GM12878 (cell line): ENCODE data around the gene FGFR2.

Source experiments
- BHLHE40 ChIP-seq, 2 experiments: fragments of 450-650 bp in 1 of 2; IDR thresholded peaks; 2 replicates each; pipeline ENCODE4 v1.6.1; 2011 to 2017; ENCODE audit warnings: low read depth in 2 of 2, borderline replicate concordance in 1 of 2, improper control_type of control experiment in 1 of 2, low read length in 1 of 2, mild to moderate bottlenecking in 1 of 2
- CHD1 ChIP-seq: IDR thresholded peaks from 2 replicates; pipeline ENCODE4 v1.6.1; 2012; ENCODE audit warnings: low read depth, low read length, improper control_type of control experiment
- CTCF ChIP-seq, 3 experiments: IDR thresholded peaks in 2 of 3; conservative IDR thresholded peaks in 1 of 3; 2 replicates each; pipeline ENCODE4 v1.5.1; 2011; ENCODE audit warnings: low read depth in 3 of 3, low read length in 3 of 3, mild to moderate bottlenecking in 3 of 3, control low read depth in 2 of 3, moderate library complexity in 2 of 3, inconsistent platforms in 1 of 3, mixed read lengths in 1 of 3; ENCODE audit not compliant: control insufficient read depth in 2 of 3, insufficient read depth in 1 of 3; ENCODE audit errors: extremely low read depth in 1 of 3
- E4F1 ChIP-seq: fragments of 450-650 bp; IDR thresholded peaks from 2 replicates; pipeline ENCODE4 v1.6.1; 2018; ENCODE audit warnings: borderline replicate concordance, mild to moderate bottlenecking; ENCODE audit not compliant: partially characterized antibody
- EED ChIP-seq: sonication (generic); IDR thresholded peaks from 2 replicates; pipeline ENCODE4 v1.6.1; 2016; ENCODE audit warnings: antibody characterized with exemption, low read depth
- HDGF ChIP-seq: fragments of 450-650 bp; IDR thresholded peaks from 2 replicates; pipeline ENCODE4 v1.6.1; 2016; ENCODE audit warnings: antibody characterized with exemption
- KDM1A ChIP-seq: fragments of 200-600 bp; sonication (generic); IDR thresholded peaks from 2 replicates; pipeline ENCODE4 v1.6.1; 2016; ENCODE audit warnings: borderline replicate concordance
- NKRF ChIP-seq: fragments of 450-650 bp; conservative IDR thresholded peaks from 2 replicates; pipeline ENCODE4 v1.6.1; 2017; ENCODE audit warnings: mild to moderate bottlenecking, moderate library complexity
- PAX8 ChIP-seq: fragments of 450-650 bp; IDR thresholded peaks from 2 replicates; pipeline ENCODE4 v1.6.1; 2017; ENCODE audit warnings: mild to moderate bottlenecking, moderate library complexity
- POLR2AphosphoS2 ChIP-seq: IDR thresholded peaks from 2 replicates; pipeline ENCODE4 v1.6.1; 2011; ENCODE audit warnings: low read depth, mild to moderate bottlenecking, low read length, improper control_type of control experiment, moderate library complexity
- POLR2AphosphoS5 ChIP-seq: IDR thresholded peaks from 2 replicates; pipeline ENCODE4 v1.6.1; 2011; ENCODE audit warnings: mild to moderate bottlenecking, low read length, inconsistent platforms
- REST ChIP-seq: IDR thresholded peaks from 2 replicates; pipeline ENCODE4 v1.6.1; 2012; ENCODE audit warnings: mild to moderate bottlenecking, low read depth, low read length
- SMC3 ChIP-seq: IDR thresholded peaks from 2 replicates; pipeline ENCODE4 v1.6.1; 2011; ENCODE audit warnings: low read length, improper control_type of control experiment, borderline replicate concordance
- TARDBP ChIP-seq: IDR thresholded peaks from 2 replicates; pipeline ENCODE4 v1.6.1; 2016; ENCODE audit warnings: borderline replicate concordance

GRCh38 chr10:121532292-121532864, 65.9 kb downstream of the FGFR2 start:
- TF ChIP-seq CTCF (IDR thresholded peaks at IDR 0.05 in 2 of 3, conservative IDR thresholded peaks at IDR 0.05 in 1 of 3; ENCODE audit: control insufficient read depth in 2 of 3, extremely low read depth in 1 of 3, insufficient read depth in 1 of 3, low read depth in 3 of 3, low read length in 3 of 3) (no peak), BHLHE40 (IDR thresholded peaks at IDR 0.05; ENCODE audit: borderline replicate concordance in 1 of 2, low read depth in 2 of 2, low read length in 1 of 2) (no peak), PAX8 (no peak), E4F1 (no peak), CHD1 (no peak), TARDBP (no peak), POLR2AphosphoS5 (no peak), KDM1A (no peak), NKRF (no peak), SMC3 (no peak), HDGF (no peak), EED (no peak), POLR2AphosphoS2 (no peak), REST (no peak)
